SU-DHL-6 (cell line): ENCODE measurements around the gene HCAR2.

Experiments
- H2AFZ ChIP-seq: fragments of 200-600 bp; sonication (generic); 2 replicates; pipeline ENCODE4 v1.6.1; 2014; ENCODE audit warnings: low read depth, mild to moderate bottlenecking, moderate library complexity, mixed read lengths, antibody characterized with exemption, low read length; ENCODE audit not compliant: severe bottlenecking
- H3F3A ChIP-seq: fragments of 200-600 bp; shearing (Covaris generic); 2 replicates; pipeline ENCODE4 v1.6.0; 2016; ENCODE audit warnings: antibody characterized with exemption, mild to moderate bottlenecking; ENCODE audit not compliant: insufficient read depth
- H3K27ac ChIP-seq: fragments of 200-600 bp; sonication (generic); 2 replicates; pipeline ENCODE4 v1.5.1; 2016; ENCODE audit warnings: low read depth, mild to moderate bottlenecking, low read length, moderate library complexity, mixed read lengths
- H3K27me3 ChIP-seq: fragments of 200-600 bp; sonication (generic), shearing (Covaris generic); 2 replicates; pipeline ENCODE4 v1.6.0; 2014; ENCODE audit warnings: mild to moderate bottlenecking, low read length
- H3K36me3 ChIP-seq: fragments of 200-600 bp; sonication (generic); 2 replicates; pipeline ENCODE4 v1.6.1; 2014; ENCODE audit warnings: mild to moderate bottlenecking, low read length, mixed read lengths
- H3K4me2 ChIP-seq: fragments of 300-600, 200-600 bp; shearing (Covaris generic), sonication (generic); 2 replicates; pipeline ENCODE4 v1.6.0; 2014; ENCODE audit warnings: low read length, low read depth, mild to moderate bottlenecking; ENCODE audit not compliant: poor library complexity, severe bottlenecking
- H3K4me3 ChIP-seq: fragments of 200-600 bp; sonication (generic); 2 replicates; pipeline ENCODE4 v1.5.1; 2014; ENCODE audit warnings: antibody characterized with exemption, low read length, mild to moderate bottlenecking, mixed read lengths; ENCODE audit not compliant: insufficient read depth, poor library complexity, severe bottlenecking
- H3K79me2 ChIP-seq: fragments of 200-600 bp; sonication (generic); 2 replicates; pipeline ENCODE4 v1.6.1; 2014; ENCODE audit warnings: mild to moderate bottlenecking, low read length, moderate library complexity; ENCODE audit not compliant: insufficient read depth
- H3K9ac ChIP-seq: fragments of 200-600 bp; sonication (generic); 2 replicates; pipeline ENCODE4 v1.7.0; 2014; ENCODE audit warnings: mild to moderate bottlenecking, low read length
- H3K9me2 ChIP-seq: fragments of 200-600 bp; sonication (generic); replicated peaks from 2 replicates; pipeline ENCODE4 v1.6.1; 2014; ENCODE audit warnings: low read length; ENCODE audit not compliant: insufficient read depth
- H3K9me3 ChIP-seq: fragments of 200-600 bp; sonication (generic); 2 replicates; pipeline ENCODE4 v1.6.1; 2014; ENCODE audit warnings: low read length, mixed read lengths; ENCODE audit not compliant: insufficient read depth
- H4K20me1 ChIP-seq: fragments of 200-600 bp; sonication (generic); 2 replicates; pipeline ENCODE4 v1.6.1; 2014; ENCODE audit warnings: low read depth, mild to moderate bottlenecking, antibody characterized with exemption, low read length, moderate library complexity, mixed read lengths
- EZH2phosphoT487 ChIP-seq: fragments of 200-600 bp; sonication (generic), shearing (Covaris generic); conservative IDR thresholded peaks from 2 replicates; pipeline ENCODE4 v1.6.1; 2018; ENCODE audit warnings: mild to moderate bottlenecking, antibody characterized with exemption, low read length, moderate library complexity, mixed read lengths
- TF ChIP-seq, protein P1 (sequence below): fragments of 200-600 bp; sonication (generic); IDR thresholded peaks from one replicate; pipeline ENCODE4 v1.5.1; 2017; ENCODE audit warnings: antibody characterized with exemption, mild to moderate bottlenecking, low read length, moderate library complexity; ENCODE audit not compliant: insufficient read depth, poor library complexity, severe bottlenecking

The HCAR2 gene

DNA sequence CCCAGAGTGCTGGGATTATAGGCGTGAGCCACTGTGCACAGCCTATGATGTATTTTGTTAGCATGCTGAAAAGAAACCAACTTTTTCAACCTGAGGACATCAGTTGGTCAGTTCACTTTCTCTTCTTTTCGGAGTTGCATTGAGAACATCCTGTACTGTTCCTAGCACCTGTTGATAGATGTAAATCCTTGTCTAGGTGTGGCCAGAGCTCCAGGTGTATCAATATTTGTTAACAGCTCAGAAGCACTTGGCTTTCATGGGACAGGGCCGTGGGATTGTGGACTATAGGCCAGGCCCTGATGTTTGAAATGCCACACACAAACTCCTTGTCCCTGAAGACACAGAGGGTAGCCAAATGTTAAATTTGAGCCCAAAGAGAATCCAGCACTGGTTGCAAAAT, 14.9 kb downstream of the HCAR2 start:
- H4K20me1 ChIP-seq = no peaks in the 10 kb centered on the region
- H3K4me2 ChIP-seq = no peak overlapping the region
- no peak overlapping the region for H3K27ac ChIP-seq
- H3K36me3 ChIP-seq = no peaks in the 10 kb centered on the region
- H3K9me2 ChIP-seq = no peaks in the 10 kb centered on the region
- no peaks in the 10 kb centered on the region for H3K79me2 ChIP-seq
- TF ChIP-seq EZH2phosphoT487 = no peak
- TF ChIP-seq, protein P1, sequence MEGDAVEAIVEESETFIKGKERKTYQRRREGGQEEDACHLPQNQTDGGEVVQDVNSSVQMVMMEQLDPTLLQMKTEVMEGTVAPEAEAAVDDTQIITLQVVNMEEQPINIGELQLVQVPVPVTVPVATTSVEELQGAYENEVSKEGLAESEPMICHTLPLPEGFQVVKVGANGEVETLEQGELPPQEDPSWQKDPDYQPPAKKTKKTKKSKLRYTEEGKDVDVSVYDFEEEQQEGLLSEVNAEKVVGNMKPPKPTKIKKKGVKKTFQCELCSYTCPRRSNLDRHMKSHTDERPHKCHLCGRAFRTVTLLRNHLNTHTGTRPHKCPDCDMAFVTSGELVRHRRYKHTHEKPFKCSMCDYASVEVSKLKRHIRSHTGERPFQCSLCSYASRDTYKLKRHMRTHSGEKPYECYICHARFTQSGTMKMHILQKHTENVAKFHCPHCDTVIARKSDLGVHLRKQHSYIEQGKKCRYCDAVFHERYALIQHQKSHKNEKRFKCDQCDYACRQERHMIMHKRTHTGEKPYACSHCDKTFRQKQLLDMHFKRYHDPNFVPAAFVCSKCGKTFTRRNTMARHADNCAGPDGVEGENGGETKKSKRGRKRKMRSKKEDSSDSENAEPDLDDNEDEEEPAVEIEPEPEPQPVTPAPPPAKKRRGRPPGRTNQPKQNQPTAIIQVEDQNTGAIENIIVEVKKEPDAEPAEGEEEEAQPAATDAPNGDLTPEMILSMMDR = no peak
- no peak overlapping the region for H3K4me3 ChIP-seq
- no peaks in the 10 kb centered on the region for H3F3A ChIP-seq
- no peaks in the 10 kb centered on the region for H3K9me3 ChIP-seq
- no peak overlapping the region for H3K9ac ChIP-seq
- H3K27me3 ChIP-seq = no peaks in the 10 kb centered on the region
- no peak overlapping the region for H2AFZ ChIP-seq

DNA sequence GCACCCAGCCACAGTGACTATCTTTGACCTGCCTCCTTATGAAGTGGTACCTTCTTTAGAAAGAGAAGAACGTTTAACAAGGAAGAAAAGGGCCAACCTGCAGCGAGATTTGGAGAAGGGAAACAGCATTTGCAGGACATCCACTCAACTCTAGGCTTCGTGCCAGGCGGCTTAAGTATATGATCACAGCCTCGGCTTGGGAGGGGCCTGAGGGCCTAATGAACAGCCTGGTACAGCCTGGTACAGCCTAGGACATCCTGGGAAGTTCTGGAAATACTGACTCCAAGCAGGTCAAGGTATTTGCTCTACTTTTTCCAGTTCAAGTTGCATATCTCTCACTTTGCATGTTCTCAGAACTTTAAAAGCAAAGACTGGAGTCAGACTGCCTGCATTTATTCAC, 16.1 kb downstream of the HCAR2 start:
- Histone ChIP-seq H4K20me1 (no peaks in the 10 kb centered on the region), H3K9me3 (no peaks in the 10 kb centered on the region), H3K4me3 (no peak overlapping the region), H3K9ac (no peak overlapping the region), H3K27ac (no peak overlapping the region), H3K79me2 (no peaks in the 10 kb centered on the region), H3K9me2 (no peaks in the 10 kb centered on the region), H3K27me3 (no peaks in the 10 kb centered on the region), H2AFZ (no peak overlapping the region), H3K4me2 (no peak overlapping the region), H3K36me3 (no peaks in the 10 kb centered on the region), H3F3A (no peaks in the 10 kb centered on the region)
- no peak for TF ChIP-seq EZH2phosphoT487
- TF ChIP-seq, protein P1 = no peak

DNA sequence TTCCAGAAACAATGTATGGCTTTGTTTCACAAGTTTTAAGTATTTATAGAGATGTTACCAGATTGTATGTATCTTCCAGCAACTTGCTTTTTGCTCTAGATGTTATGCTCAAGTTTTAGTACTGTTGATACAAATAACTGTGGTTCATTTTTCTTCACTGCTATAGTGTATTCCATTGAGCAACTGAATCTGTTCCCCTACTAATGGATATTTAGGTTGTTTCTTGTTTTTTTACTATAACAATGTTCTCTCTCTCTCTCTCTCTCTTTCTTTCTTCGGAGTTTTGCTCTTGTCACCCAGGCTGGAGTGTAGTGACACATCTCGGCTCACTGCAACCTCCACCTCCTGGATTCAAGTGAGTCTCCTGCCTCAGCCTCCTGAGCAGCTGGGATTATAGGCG, 16.6 kb downstream of the HCAR2 start:
- no peaks in the 10 kb centered on the region for H3K36me3 ChIP-seq

More for the DNA sequence above, 16.6 kb downstream of the HCAR2 start:
- TF ChIP-seq, protein P1 = no peak
- TF ChIP-seq EZH2phosphoT487 = no peak
- no peak overlapping the region for H3K4me2 ChIP-seq
- H3K9ac ChIP-seq = no peak overlapping the region
- no peaks in the 10 kb centered on the region for H3K9me3 ChIP-seq
- no peaks in the 10 kb centered on the region for H3K9me2 ChIP-seq
- H2AFZ ChIP-seq = no peak overlapping the region
- H3K27ac ChIP-seq = no peak overlapping the region
- H3K79me2 ChIP-seq = no peaks in the 10 kb centered on the region
- H3F3A ChIP-seq = no peaks in the 10 kb centered on the region
- H4K20me1 ChIP-seq = no peaks in the 10 kb centered on the region
- no peak overlapping the region for H3K4me3 ChIP-seq
- no peaks in the 10 kb centered on the region for H3K27me3 ChIP-seq
